Measurements from ENCODE around the gene NUP35.

NUP35 gene, protein sequence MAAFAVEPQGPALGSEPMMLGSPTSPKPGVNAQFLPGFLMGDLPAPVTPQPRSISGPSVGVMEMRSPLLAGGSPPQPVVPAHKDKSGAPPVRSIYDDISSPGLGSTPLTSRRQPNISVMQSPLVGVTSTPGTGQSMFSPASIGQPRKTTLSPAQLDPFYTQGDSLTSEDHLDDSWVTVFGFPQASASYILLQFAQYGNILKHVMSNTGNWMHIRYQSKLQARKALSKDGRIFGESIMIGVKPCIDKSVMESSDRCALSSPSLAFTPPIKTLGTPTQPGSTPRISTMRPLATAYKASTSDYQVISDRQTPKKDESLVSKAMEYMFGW

DNA sequence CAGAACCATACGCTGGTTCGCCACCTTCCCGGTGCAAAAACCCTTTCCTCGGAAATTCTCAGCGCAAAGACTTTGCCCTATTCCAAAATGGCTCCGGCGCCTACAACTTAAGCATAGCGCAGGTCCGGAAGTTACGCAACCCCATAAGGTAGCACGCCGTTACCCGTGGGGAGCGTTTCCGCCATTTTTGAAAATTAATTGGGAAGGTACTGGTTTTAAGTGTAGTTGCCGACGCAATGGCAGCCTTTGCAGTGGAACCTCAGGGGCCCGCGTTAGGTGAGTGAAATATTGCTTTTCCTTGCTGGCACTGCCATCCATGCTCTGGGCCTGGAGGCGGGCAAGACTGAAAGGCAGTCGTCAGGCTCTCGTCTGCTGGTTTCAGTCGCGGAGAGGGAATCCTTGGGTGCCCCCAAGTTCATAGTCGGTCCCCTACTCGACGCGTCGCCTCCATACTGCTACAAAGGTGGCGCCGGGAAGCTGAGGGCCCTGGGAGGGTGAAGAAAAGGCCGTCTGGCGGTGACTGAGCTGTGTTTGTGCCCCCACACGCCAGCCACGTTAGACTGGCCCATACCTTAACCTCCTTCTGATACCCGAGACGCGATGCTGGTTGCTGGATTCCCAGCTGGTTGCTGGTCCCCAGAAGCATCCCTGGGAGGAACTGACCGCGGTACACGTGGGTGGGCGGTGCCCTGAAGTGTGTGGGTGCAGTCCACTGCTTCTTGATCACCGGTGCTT lies at the start of gene NUP35:
TSS of gene NUP35 (plus strand) at position 222 of the 735 bp plus-strand sequence. CDS start at position 237, 15 bp downstream.
- peak; percentile 90 for DNase-seq

DNA sequence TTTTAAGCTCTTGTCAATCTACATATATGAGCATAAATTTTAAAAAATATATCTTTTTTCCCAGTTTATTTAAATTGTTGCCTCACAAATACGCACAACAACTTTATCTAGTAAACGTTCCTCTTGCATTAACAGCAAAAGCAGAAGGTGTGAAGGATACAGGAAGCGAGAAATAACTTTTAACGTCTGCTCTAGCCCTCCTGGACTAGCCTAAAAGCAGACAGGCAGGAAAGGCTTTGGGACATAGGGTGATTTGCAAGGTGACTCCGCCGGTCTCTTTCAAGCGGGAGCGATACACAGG lies 46.1 kb upstream of the NUP35 start:
- no peak for DNase-seq

DNA sequence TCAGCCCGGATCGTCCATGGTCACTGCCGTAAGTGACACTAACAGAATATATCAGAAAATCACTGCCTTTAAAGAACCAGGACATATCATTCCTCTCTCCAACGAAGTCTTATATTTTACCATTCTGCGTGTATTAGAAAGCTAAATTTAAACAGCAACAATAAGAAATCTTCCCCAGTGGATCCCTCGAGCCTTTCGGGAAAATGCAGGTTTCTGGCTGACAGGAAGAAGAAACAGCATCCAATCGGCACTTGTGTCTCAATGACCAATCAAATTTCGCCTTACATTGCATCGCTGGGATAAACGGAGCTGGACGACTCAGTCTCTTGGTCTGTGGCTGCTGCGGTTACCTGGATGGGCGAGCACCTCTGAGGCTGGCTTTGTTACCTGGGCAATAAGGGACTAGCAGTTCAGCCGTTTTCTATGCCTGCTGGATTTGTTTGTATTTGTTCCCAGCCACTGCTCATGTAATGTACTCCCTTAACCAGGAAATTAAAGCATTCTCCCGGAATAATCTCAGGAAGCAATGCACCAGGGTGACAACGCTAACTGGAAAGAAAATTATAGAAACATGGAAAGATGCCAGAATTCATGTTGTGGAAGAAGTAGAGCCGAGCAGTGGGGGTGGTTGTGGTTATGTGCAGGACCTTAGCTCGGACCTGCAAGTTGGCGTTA lies 45.6 kb upstream of the NUP35 start, which contains the start of gene DUSP19:
TSS of gene DUSP19 (plus strand) at position 284 of the 675 bp plus-strand sequence. CDS start at position 471, 187 bp downstream.
- peak; percentile 92 for DNase-seq

DNA sequence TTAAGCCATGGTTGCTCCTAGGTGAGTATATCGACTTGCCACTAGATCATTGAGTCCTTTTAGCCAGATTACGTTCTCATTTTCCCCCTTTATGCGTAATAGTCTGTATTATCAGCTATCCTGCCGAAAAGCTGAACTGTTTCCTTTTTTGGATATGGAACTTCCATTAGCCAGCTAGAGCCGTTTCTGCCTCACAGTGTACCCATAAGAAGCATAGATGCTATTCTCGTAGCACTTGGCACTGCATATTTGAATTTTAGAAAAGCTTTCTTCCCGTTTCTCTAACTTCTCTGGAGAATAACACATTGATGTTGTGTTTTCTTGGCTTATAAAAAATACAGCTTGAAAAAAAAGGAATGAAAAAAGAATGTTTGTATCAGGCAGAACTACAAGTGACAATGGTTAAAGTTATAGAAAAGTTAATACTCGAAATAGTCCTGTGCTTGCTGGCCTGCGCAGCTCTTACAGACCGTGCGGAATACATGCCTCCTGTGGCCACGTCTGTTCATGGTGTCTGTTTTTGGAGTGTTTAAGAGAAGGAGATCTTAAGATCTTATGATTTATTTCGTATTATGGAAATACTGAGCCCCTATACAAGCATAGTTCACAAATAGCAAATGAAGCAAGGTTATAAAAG lies 45.0 kb upstream of the NUP35 start:
- no peak for DNase-seq

DNA sequence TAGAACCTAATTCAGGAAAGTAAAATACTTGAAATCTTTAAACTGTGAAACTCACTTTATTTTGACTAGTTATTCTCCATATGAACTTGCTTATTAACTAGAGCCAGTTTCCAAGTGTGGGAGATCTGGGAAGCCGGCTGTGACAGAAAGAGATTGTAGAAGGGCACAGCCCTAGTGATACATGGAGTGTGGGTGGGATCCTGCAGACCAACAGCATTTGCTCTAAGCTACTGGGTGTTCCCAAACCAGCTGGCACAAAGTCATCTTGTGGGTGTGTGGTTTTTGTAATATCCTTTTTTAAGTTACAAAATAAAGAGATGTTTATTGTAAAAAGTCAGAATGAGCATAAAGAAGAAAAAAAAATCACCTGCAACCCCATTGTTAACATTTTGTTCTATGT lies 42.3 kb upstream of the NUP35 start:
- no peak for DNase-seq

DNA sequence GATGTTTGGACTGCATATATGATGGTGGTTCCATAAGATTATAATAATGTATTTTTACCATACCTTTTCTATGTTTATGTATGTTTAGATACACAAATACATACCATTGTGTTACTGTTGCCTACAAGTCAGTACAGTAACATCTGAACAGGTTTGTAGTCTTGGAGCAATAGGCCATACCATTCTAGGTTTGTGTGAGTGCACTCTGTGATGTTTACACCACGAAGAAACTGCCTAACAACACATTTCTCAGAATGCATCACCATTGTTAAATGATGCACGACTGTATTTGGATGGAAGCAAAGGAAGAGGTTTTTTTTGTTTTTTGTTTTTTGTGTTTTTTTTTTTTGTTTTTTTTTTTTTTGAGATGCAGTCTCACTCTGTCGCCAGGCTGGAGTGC lies 36.2 kb upstream of the NUP35 start:
- DNase-seq, result no peak

DNA sequence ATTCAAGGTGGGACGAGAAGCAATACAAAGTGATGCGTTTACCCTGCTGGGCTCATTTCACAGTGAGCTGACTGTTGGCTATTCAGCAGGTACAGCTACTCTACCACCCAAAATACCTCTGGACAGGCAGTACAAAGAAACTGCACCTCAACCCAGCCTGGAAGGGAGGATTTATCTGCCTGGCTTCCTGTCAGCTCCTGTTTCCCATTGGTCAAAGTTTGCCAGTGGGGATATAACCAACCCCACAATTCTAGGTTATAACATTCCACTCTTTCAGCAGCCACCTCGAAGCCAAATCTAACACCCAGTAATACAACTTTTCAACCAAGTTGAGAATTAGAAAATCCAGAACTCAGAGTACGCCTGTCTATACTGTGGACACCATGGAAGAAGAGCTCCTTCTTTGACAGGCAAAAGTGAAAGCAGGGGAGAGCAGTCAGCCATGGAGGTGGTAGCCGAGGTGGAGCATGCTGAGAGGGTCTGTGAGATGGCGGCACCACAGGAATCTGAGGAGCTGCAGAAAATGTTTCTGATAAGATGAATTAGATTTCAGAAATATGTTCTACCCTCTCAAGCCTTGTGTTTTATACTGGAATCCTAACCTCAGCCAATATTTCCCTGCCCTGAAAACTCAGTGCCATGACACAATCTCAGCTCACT lies 34.9 kb upstream of the NUP35 start:
- no peak for DNase-seq

DNA sequence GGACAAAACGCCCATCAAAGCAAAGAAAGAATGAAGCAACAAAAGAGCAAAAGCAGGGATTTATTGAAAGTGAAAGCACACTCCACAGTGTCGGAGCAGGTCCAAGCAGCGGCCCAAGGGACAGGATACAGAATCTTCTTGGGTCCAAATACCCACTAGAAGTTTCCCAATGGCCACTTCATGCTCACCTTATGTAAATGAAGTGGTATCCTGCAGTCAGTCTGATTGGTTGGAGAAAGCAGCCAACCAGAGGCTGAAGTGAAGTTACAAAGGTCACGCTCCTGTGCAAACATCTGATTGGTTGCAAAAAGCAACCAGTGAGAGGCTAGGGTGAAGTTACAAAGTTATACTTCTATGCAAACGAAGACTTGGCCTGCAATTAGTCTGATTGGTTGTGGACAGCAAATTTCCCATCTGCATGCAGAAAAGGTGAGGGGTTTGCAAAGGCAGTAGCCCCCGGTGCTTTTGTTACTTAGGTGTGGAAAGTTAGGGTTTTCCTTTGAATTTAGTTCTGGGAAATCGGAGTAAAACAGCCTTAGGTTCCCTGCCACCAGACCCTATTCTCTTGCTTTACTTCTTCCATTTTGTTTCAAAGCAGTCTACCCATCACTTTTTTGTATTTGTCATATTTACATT lies 32.8 kb upstream of the NUP35 start:
- no peak for DNase-seq

DNA sequence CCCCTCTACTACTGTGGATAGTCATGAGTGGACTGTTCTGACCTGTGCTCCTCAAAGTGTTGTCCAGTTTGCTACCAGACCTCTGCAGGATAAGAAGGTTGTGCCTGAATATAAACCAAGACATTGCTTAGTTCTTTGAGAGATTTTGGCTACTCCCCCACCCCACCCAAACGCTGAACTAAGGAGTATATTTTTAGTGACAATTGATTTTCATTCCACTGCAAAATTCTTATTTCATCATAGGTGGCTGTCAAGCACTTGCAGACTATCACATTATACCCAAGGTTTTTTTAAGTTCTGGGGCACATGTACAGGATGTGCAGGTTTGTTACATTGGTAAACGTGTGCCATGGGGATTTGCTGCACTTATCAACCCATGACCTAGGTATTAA lies 32.3 kb upstream of the NUP35 start:
- DNase-seq, result no peak

DNA sequence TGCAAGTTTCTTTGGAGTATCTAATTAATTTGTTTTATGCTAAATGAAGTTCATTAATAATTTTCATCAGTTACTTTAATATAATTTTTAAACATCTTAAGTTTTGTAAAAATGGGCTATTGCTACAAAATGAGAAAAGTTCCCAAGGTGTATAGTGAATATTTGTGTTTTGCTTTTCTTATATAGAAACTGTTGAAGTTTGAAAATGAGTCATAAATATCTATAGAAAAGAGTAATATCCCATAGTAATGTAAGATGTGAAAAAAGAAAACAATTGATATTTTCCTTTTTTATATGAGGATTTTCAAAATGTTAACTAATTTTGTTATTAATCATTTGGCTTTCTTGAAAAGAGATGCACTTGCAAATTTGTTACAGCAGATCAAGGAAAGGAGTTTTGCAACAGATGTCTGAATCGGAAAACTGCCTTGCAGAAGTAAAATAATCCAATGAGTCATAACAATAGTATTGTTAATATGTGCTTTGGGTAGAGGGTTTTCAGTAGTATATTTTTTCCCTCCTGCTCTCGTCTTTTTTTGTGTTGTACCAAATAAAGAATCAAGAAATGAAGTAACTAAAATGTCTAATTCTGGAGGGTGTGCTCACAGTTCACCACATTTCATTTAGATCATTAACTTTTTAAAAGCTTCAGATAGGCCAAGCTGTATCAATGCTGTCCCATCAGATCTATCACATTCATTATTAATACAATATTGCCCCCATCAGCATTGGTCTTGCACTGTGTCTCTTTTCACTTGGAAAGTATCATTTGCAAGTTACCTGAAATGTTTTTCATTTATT lies 30.2 kb upstream of the NUP35 start:
- DNase-seq, result no peak

DNA sequence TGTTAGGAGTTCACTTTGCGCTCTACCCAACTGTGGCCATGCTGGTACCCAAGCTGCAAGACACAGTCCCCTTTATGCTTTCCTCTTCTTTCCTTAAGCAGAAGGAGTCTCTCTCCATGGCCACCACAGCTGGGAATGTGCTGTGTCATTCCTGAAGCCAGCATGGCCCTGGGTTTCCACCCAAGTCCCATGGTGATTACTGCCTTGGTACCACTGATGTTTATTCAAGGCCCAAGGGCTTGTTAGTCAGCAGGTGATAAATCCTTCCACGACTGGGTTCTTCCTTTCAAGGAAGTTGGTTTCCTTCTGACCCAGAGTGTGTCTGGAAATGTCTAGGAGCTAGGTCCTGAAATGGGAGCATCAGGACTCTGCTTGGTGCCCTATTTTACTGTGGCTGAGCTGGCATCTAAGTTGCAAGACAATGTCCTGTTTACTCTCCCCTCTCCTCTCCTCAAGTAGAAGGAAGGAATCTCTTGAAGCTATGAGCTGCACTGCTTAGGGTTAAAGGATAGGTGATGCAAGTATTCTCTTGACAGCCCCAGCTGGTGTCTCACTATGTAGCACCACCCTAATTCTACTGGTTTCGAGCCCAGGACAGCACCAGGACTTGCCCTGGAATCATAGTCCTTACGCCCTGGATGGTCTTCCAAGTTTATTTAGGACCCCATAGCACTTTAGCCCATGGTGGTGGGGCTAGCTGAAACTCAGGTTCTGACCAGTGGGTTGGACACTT lies 18.7 kb upstream of the NUP35 start:
- no peak for DNase-seq

DNA sequence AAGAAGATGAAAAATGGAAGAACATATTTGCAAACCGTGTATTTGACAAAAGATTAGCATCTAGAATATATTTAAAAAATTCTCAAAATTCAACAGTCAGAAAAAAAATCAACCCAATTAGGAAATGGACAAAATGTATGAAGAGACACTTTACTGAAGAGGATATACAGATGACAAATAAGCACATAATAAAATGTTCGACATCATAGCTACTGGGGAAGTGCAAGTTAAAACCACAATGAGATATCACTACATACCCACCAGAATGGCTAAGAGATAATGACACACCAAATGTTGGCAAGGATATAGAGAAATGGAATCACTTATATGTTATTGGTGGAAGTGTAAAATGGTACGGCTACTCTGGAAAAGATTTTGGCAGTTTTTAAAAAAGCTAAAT lies 11.7 kb upstream of the NUP35 start:
- DNase-seq, result no peak

DNA sequence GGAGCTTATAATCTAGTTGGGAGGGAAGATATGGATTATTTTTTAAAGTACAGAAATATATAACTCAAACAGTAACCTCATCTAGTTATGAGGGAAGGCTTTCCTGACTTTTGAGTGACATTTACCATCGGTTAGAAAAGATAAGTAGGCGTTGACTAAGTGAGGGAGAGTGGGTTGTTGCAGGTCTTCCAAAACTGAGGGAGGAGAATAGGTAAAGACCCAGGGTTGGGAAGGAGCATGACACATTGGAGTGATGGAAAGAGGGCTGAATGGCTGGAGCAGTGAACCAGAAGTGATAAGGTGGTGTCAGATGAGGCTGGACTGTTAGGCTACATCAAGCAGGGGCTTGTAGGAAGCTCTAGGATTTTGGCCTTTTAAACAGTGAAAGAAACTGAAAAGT lies 10.6 kb upstream of the NUP35 start:
- no peak for DNase-seq

DNA sequence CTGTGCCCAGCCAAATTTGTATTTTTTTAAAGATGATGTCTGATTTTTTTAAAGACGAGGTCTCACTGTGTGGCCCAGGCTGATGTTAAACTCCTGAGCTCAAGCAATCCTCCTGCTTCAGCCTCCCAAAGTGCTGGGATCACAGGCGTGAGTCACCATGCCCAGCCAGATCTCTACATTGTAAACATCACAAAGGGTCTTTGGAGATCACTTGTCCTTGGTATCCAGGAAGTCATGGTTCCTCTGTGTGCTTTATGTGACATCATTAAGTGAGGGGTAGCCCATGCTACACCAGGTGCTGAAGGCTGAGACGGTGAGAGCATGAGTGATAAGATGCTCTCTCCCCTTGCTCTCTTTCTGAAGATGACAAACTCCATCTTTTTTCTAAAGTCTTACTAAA lies 7.0 kb upstream of the NUP35 start:
- DNase-seq, result no peak

DNA sequence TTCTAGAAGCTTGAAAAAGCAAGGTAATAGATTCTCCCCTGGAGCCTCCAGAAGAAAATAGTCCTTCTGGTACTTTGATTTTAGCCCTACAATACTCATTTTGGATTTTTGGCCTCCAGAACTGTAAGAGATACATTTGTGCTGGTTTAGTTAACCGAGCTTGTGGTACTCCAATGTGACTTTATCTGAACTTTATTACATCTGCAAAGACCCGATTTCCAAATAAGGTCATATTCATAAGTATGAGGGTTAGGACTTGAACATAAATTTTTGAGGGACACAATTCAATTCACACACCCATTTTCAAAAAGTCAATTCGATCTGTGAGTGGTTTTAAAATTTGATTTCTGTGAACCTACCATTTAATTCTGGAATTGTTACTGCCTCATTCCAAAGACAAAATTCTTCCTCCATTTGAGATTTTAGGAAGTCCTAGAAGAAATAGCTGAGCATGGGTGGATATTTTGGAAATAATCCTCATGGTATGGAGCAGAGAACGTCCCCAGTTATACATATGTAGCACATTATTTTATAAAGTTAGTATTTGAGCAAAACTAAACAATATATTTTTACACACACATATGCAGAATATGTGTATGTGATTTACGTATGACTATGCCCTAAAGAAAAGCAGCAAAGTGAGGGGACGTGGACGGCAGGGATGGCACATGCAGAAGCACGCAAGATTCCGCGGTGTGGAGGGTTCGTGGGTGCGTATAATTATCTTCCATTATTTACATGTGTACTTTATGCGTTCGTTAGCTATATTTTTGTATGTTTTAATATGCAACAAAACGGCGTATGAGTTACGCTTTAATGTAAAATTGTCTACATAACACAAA lies 905 bp upstream of the NUP35 start:
- DNase-seq, result no peak

DNA sequence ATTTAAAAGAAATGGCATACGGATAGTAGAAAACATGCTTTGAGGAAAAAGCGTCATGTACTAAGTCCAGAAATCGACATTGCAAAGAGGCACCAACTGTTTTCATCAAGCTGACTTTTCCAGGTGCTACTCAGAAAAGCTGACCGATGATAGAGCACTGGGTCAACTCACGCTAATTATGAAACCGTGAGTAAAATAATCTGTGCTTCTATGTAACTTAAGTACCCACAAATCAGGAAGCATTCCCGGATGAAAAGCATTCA lies 353 bp upstream of the NUP35 start:
- peak; percentile 81 for DNase-seq

DNA sequence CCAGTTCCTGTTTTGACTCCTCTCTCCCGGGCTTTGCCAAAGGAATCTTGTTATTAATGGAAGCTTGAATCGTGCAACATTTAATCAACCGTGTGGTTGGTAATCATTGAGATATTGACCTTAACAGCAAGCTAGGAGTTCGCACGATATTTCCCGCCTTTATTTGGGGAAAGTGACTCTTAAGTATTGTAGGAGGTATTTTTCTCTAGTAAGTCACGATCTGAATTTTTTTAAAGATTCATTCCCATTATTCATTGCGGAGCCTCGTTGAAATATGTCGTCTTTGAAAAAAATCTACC lies 663 bp downstream of the NUP35 start:
- DNase-seq, result no peak

DNA sequence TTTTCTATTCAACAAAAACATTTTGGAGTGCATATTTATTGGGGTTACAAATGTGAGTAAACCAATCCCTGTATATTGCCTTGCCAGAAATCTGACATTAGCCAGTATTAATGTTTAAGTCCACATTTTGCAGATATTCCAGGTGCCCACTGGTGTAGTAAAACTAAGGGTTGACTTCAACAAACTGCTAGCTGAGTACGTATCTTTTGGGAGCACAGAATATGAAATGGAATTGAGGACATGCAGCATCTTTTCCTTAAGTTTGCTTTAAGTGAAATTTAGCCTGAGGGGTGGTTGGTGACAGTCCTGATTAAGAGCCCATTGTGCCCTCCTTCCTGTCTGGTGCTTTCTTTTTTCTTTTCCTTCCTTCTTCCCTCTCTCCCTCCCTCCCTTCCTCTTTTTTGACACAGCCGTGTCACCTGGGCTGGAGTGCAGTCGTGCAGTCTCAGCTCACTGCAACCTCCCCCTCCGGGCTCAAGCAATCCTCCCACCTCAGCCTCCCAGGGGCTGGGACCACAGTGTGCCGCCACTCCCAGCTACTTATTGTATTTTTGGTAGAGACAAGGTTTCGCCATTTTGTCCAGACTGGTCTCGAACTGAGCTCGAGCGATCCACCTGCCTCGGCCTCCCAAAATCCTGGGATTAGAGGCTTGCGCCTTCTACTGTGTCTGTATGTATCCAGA lies 1.6 kb downstream of the NUP35 start:
- no peak for DNase-seq

DNA sequence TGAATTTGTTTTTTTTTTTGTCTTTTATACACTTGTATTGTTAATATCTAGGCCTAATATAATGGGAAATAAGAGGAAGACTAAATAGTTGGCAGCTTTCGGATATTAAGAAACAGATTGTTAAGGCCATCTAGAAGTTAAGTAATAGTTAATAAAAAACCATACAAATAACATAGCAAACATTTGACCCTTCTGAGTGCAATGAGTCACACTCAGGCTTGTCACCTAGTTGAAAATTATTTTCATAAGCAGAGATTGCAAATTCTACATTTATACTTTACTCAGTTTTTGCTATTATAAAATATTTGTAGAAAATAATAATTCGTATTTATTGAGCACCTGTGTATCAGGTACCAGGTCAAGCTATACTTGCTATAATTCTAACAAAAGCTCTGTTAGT lies 2.4 kb downstream of the NUP35 start:
- DNase-seq, result no peak

DNA sequence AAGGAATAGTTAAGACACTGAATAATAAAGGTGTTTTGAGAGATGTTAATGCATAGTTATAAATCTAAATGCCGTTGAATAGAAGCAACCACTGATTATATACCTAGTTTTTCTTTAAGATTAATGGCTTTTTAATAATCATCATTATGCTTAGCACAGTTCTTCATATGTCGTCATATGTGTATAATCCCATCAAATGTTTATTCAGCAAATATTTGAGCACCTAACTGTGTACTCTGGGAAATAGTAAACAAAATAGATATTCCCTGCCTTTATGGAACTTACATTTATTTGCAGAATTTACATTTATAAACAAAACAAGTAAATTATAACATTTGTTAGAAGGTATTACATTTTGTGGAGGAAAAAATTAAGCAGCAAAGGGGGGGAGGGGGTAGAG lies 9.8 kb downstream of the NUP35 start:
- DNase-seq, result no peak

All from NCI-H1092 treated with DMSO at 0.1 percent for 48 hours (cell line).